Sciatic nerve (tissue), 2 donors: ENCODE measurements around the gene AGAP4. TPM values are rescaled to one million over a fixed set of nuclear protein-coding genes. Genes with fewer than 3 reads are reported as not detected.
"Not testable (repeated sequence)": the region's sequence is repeated elsewhere in the genome, so short reads cannot be mapped to it uniquely, and the experiment has no call there.

ENCODE experiments used
- ATAC-seq: fragments of 200-7000 bp; cut with Tn5 transposase; one replicate; pipeline ENCODE4 v1.9.1; 2020; ENCODE audit warnings: mild to moderate bottlenecking, moderate library complexity
- DNase-seq: peaks from one replicate; pipeline ENCODE4 v3.0.0-alpha.2; 2020; ENCODE audit warnings: low spot score
- intact Hi-C: fragments of 100-400 bp; cut with DNase I; formaldehyde crosslinking; loops from one replicate; pipeline ENCODE4 v1.14.2; 2022
- total RNA-seq: library from RNA; stranded (reverse); fragmentation: NEBNext Ultra II Directional; extraction: Animal tissue kit (Norgen Biotek cat#: 25700); gene quantifications from one replicate; pipeline ENCODE4 v1.2.1, GENCODE V29; 2021
- donor health status: DM: no; HTN: no; CAD: no.
- donor health status: DM: no; HTN: no; CAD: no.

Gene AGAP4
- 30.5 TPM for total RNA-seq

GRCh38 chr10:45847400-45847799 is at the start of gene AGAP4:
Gene AGAP4, minus strand, starts transcription at chr10:45847500. Its CDS starts 153 bp downstream, at chr10:45847347.
- ATAC-seq, DNase-seq, intact Hi-C loops: not testable (repeated sequence)

- ATAC-seq, intact Hi-C loops, DNase-seq: not testable (repeated sequence)
Measured at GRCh38 chr10:45890721-45891120, 43.4 kb upstream of the AGAP4 start.

- intact Hi-C loops, ATAC-seq: not testable (repeated sequence)
Measured at GRCh38 chr10:45889539-45890230, 42.4 kb upstream of the AGAP4 start.

GRCh38 chr10:45882880-45883279 is 35.6 kb upstream of the AGAP4 start:
- ATAC-seq, DNase-seq, intact Hi-C loops: not testable (repeated sequence)

More at GRCh38 chr10:45889539-45890230, 42.4 kb upstream of the AGAP4 start:
- DNase-seq, result not testable (repeated sequence)

- ATAC-seq, intact Hi-C loops, DNase-seq: not testable (repeated sequence)
Measured at GRCh38 chr10:45865404-45865803, 18.1 kb upstream of the AGAP4 start.

- ATAC-seq, intact Hi-C loops, DNase-seq: not testable (repeated sequence)
Measured at GRCh38 chr10:45864264-45864663, 17.0 kb upstream of the AGAP4 start.

GRCh38 chr10:45863632-45864031 is 16.3 kb upstream of the AGAP4 start:
- ATAC-seq, DNase-seq, intact Hi-C loops: not testable (repeated sequence)

GRCh38 chr10:45857931-45858330 is 10.6 kb upstream of the AGAP4 start:
- intact Hi-C loops, ATAC-seq, DNase-seq: not testable (repeated sequence)

- intact Hi-C loops, DNase-seq, ATAC-seq: not testable (repeated sequence)
Measured at GRCh38 chr10:45848467-45848866, 1.2 kb upstream of the AGAP4 start.

- intact Hi-C loops, DNase-seq, ATAC-seq: not testable (repeated sequence)
Measured at GRCh38 chr10:45822918-45823317, 24.4 kb downstream of the AGAP4 start.

GRCh38 chr10:45820107-45820830 is 27.0 kb downstream of the AGAP4 start:
- ATAC-seq, intact Hi-C loops, DNase-seq: not testable (repeated sequence)

GRCh38 chr10:45819552-45819951 is 27.7 kb downstream of the AGAP4 start:
- ATAC-seq, result no peak
- no peak for DNase-seq
- intact Hi-C loops, result no loop called here

GRCh38 chr10:45817912-45818311 is 29.4 kb downstream of the AGAP4 start:
- no peak for DNase-seq
- ATAC-seq, result no peak
- intact Hi-C loops, result no loop called here

- ATAC-seq (no peak), DNase-seq (no peak)
- intact Hi-C loops, result no loop called here
Measured at GRCh38 chr10:45817130-45817859, 30.0 kb downstream of the AGAP4 start.

- intact Hi-C loops, ATAC-seq, DNase-seq: not testable (repeated sequence)
Measured at GRCh38 chr10:45814146-45814545, 33.2 kb downstream of the AGAP4 start.

GRCh38 chr10:45812959-45813358 is 34.3 kb downstream of the AGAP4 start:
- ATAC-seq, DNase-seq, intact Hi-C loops: not testable (repeated sequence)

GRCh38 chr10:45811075-45811474 is 36.2 kb downstream of the AGAP4 start:
- ATAC-seq (no peak), DNase-seq (no peak)
- intact Hi-C loops, result no loop called here

- no peak for ATAC-seq
- no peak for DNase-seq
- intact Hi-C loops, result no loop called here
Measured at GRCh38 chr10:45809837-45810236, 37.5 kb downstream of the AGAP4 start.

- ATAC-seq, DNase-seq, intact Hi-C loops: not testable (repeated sequence)
Measured at GRCh38 chr10:45804996-45805395, 42.3 kb downstream of the AGAP4 start.
